Motor neuron (in vitro differentiated cells): ENCODE measurements around the gene PNPLA7. TPM values are rescaled to one million over a fixed set of nuclear protein-coding genes. Genes with fewer than 3 reads are reported as not detected.

ENCODE experiments used
- ATAC-seq, 8 experiments: fragments of 200-7000 bp; cut with Tn5 transposase; replicated peaks in 6 of 8; 2 replicates each; pipeline ENCODE4 v1.8.0; 2021; ENCODE audit warnings: mild to moderate bottlenecking in 8 of 8, moderate library complexity in 8 of 8
- H3K27ac ChIP-seq, 2 donors: fragments of 250-450 bp; sonication (Bioruptor Pico); 2 replicates each; pipeline ENCODE4 v1.9.0; 2021; ENCODE audit warnings: antibody characterized with exemption in 2 of 2, mild to moderate bottlenecking in 2 of 2, moderate library complexity in 1 of 2
- H3K4me1 ChIP-seq, 2 donors: fragments of 250-450 bp; sonication (Bioruptor Pico); replicated peaks in 1 of 2; 2 replicates each; pipeline ENCODE4 v1.6.1; 2021; ENCODE audit warnings: antibody characterized with exemption in 2 of 2, mild to moderate bottlenecking in 2 of 2, moderate library complexity in 1 of 2
- H3K4me3 ChIP-seq, 5 donors: fragments of 250-450 bp; sonication (Bioruptor Pico); 2 replicates each; pipeline ENCODE4 v1.9.0; 2021; ENCODE audit warnings: antibody characterized with exemption in 5 of 5, mild to moderate bottlenecking in 5 of 5, moderate library complexity in 4 of 5
- WGBS, 10 experiments: fragments of 450-650 bp; shearing (Covaris generic); methylation state at CpG; one replicate each; pipeline ENCODE4 v1.0.0; 2022; 5-methylcytosine and 5-hydroxymethylcytosine counted together
- in situ Hi-C, 9 experiments: fragments of 400-800 bp; cut with MboI; loops; one replicate each; pipeline ENCODE4 v1.15.0; 2021; ENCODE audit warnings: low sequenced_read_pairs in 9 of 9, low pct_unique_long_range_greater_than_20kb in 2 of 9; ENCODE audit not compliant: unreplicated experiment in 9 of 9
- total RNA-seq, 8 experiments: library from RNA; unstranded; fragments of 300-600 nt; gene quantifications; 2 replicates each; pipeline versions ENCODE4 v1.2.3 to v1.2.4, GENCODE V29; 2022

PNPLA7 gene
- total RNA-seq, 8 experiments from 2014 or later, result 0.16 to 3.3 (median 1.5) TPM

- 60 to 87% (median 75%) methylated on average over 2 to 5 of the region's 20 CpGs; no CpG with 5 or more reads in 6 of the 10 experiments for WGBS, 10 experiments
- ATAC-seq, result peak in 7 of 8 experiments; percentile 50 to 97 (median 67)
- in situ Hi-C loops, result no loop called here
- Histone ChIP-seq H3K27ac (no peak overlapping the region), H3K4me3 (no peak overlapping the region), H3K4me1 (peaks cover 3 to 6% of the 10 kb centered on the region in 2 donors)
Observed at GRCh38 chr9:137492464-137493363, 57.5 kb downstream of the PNPLA7 start.

- in situ Hi-C loops, result no loop called here
- peaks cover 3 to 14% of the 10 kb centered on the region in 2 donors for H3K4me1 ChIP-seq
- H3K4me3 ChIP-seq, result no peak overlapping the region
- 40 to 97% (median 83%) methylated on average over 2 to 9 of the region's 13 CpGs; no CpG with 5 or more reads in 2 of the 10 experiments for WGBS, 10 experiments
- peak in 1 of 8 experiments; percentile 9 for ATAC-seq
- no peak overlapping the region for H3K27ac ChIP-seq
Observed at GRCh38 chr9:137491735-137492432, 58.3 kb downstream of the PNPLA7 start.

GRCh38 chr9:137490532-137491186, 59.5 kb downstream of the PNPLA7 start:
- in situ Hi-C loops, result no loop called here
- WGBS, 10 experiments, result 60 to 96% (median 86%) methylated on average over 3 to 7 of the region's 9 CpGs; no CpG with 5 or more reads in 2 of the 10 experiments
- H3K27ac ChIP-seq, result no peak overlapping the region
- ATAC-seq, result no peak
- H3K4me1 ChIP-seq, result peaks cover 5 to 20% of the 10 kb centered on the region in 2 donors
- no peak overlapping the region for H3K4me3 ChIP-seq

GRCh38 chr9:137488906-137489305, 61.3 kb downstream of the PNPLA7 start:
- Histone ChIP-seq H3K4me1 (peaks cover 5 to 20% of the 10 kb centered on the region in 2 donors), H3K4me3 (no peak overlapping the region), H3K27ac (no peak overlapping the region)
- no peak for ATAC-seq
- 60 to 78% methylated on average over 4 of the region's 6 CpGs; no CpG with 5 or more reads in 8 of the 10 experiments for WGBS, 10 experiments
- in situ Hi-C loops, result no loop called here

GRCh38 chr9:137488327-137488653, 61.9 kb downstream of the PNPLA7 start:
- Histone ChIP-seq H3K4me3 (no peak overlapping the region), H3K27ac (no peak overlapping the region), H3K4me1 (peaks cover 5 to 20% of the 10 kb centered on the region in 2 donors)
- 20 to 80% (median 72%) methylated on average over 1 to 5 of the region's 6 CpGs; no CpG with 5 or more reads in 6 of the 10 experiments for WGBS, 10 experiments
- peak in 1 of 8 experiments; percentile 15 for ATAC-seq
- in situ Hi-C loops, result no loop called here

GRCh38 chr9:137487454-137488326, 62.5 kb downstream of the PNPLA7 start:
- H3K27ac ChIP-seq, result no peak overlapping the region
- peak in 4 of 8 experiments; percentile 16 to 44 (median 28) for ATAC-seq
- peaks cover 5 to 20% of the 10 kb centered on the region in 2 donors for H3K4me1 ChIP-seq
- in situ Hi-C loops, result no loop called here
- no peak overlapping the region for H3K4me3 ChIP-seq
- WGBS, 10 experiments, result 59 to 100% (median 85%) methylated on average over 1 to 26 of the region's 41 CpGs; no CpG with 5 or more reads in 1 of the 10 experiments

- H3K4me1 ChIP-seq, result peaks cover 5 to 23% of the 10 kb centered on the region in 2 donors
- in situ Hi-C loops, result no loop called here
- 50 to 95% (median 80%) methylated on average over 1 to 7 of the region's 35 CpGs; no CpG with 5 or more reads in 5 of the 10 experiments for WGBS, 10 experiments
- H3K4me3 ChIP-seq, result no peak overlapping the region
- H3K27ac ChIP-seq, result no peak overlapping the region
- ATAC-seq, result peak in 3 of 8 experiments; percentile 2 to 14 (median 11)
Observed at GRCh38 chr9:137486545-137487453, 63.4 kb downstream of the PNPLA7 start.

- Histone ChIP-seq H3K4me3 (no peak overlapping the region), H3K4me1 (peaks cover 5 to 23% of the 10 kb centered on the region in 2 donors), H3K27ac (no peak overlapping the region)
- 60 to 96% (median 94%) methylated on average over 2 to 9 of the region's 15 CpGs; no CpG with 5 or more reads in 6 of the 10 experiments for WGBS, 10 experiments
- in situ Hi-C loops, result no loop called here
- ATAC-seq, result no peak
Observed at GRCh38 chr9:137486141-137486490, 64.1 kb downstream of the PNPLA7 start.

- no peak overlapping the region for H3K4me3 ChIP-seq
- peaks cover 5 to 23% of the 10 kb centered on the region in 2 donors for H3K4me1 ChIP-seq
- no peak overlapping the region for H3K27ac ChIP-seq
- no peak for ATAC-seq
- 60 to 100% (median 86%) methylated on average over 1 to 8 of the region's 26 CpGs; no CpG with 5 or more reads in 2 of the 10 experiments for WGBS, 10 experiments
- in situ Hi-C loops, result no loop called here
Observed at GRCh38 chr9:137485343-137486140, 64.7 kb downstream of the PNPLA7 start.

GRCh38 chr9:137484551-137485315, 65.5 kb downstream of the PNPLA7 start:
- 90 to 100% (median 90%) methylated on average over 2 of the region's 27 CpGs; no CpG with 5 or more reads in 7 of the 10 experiments for WGBS, 10 experiments
- Histone ChIP-seq H3K4me3 (no peak overlapping the region), H3K4me1 (peaks cover 5 to 23% of the 10 kb centered on the region in 2 donors), H3K27ac (no peak overlapping the region)
- ATAC-seq, result peak in 1 of 8 experiments; percentile 21
- in situ Hi-C loops, result no loop called here
